T47D (cell line): ENCODE data around the gene FCHSD2.
"Not testable (repeated sequence)": the region's sequence is repeated elsewhere in the genome, so short reads cannot be mapped to it uniquely, and the experiment has no call there.

ENCODE experiments used
- DNase-seq, 2 experiments: peaks; one replicate each; pipeline versions ENCODE4 v3.0.0 to v3.0.0-alpha.2; 2011 to 2012; ENCODE audit warnings: low read depth in 1 of 2, low spot score in 1 of 2
- JUND ChIP-seq: IDR thresholded peaks from 2 replicates; pipeline ENCODE4 v1.6.1; 2012; ENCODE audit warnings: low read depth
- in situ Hi-C: cut with HindIII; loops from 2 replicates; pipeline ENCODE4 v1.10.0; 2016; ENCODE audit warnings: low sequenced_read_pairs, low pct_unique_long_range_greater_than_20kb

Gene FCHSD2

DNA sequence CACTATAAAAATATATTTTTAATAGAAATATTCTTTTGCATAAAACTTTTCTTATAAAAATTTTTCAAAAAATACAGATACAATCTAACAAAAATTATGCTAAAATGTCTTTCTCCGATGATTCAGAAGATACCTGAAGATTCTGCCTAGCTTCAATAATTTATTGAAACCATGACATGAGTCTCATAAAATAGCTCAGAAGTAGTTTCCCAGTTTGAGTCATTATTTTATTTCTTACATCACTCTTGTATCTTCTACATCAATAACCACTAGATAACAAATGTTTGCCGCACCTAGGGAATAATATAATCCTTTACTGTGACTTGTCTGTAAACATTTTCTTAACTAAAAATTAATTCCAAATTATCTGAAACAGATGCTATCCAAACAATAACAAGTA lies 158.6 kb downstream of the FCHSD2 start:
- no peak for TF ChIP-seq JUND
- in situ Hi-C loops = no loop called here
- no peak for DNase-seq

DNA sequence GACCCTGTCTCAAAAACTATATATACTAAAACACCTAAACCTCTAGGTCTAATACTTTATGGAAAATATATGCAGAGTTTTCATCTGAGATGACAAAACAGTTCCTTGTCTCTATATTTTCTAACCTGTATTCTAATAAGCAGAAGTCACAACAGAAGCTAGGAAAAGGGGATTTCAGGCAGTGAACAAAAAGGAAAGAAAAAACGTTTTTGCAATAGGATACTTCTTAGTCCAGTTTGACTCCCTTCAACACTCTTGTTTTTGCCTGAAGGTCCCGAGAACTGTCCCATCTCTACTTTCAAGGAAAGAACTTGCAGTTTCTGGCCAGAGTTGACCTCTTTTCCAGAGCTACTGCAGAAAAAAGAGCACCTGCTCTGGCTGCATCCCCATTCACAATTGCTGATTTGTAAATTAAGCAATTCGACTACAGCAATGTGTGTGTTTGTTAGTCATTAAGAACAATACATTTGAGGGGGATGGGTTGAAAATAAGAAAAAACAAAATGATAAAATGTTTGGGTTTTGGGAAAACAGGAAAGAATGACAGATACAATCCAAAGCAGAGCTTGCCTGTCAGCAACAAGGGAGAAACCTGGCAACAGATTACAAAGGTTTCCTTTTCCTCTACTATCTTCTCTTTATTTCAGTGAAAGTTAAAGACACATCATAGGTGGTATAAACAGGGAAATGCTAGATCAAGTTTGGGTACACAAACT lies 160.0 kb downstream of the FCHSD2 start:
- no peak for DNase-seq
- in situ Hi-C loops = no loop called here
- TF ChIP-seq JUND = no peak

DNA sequence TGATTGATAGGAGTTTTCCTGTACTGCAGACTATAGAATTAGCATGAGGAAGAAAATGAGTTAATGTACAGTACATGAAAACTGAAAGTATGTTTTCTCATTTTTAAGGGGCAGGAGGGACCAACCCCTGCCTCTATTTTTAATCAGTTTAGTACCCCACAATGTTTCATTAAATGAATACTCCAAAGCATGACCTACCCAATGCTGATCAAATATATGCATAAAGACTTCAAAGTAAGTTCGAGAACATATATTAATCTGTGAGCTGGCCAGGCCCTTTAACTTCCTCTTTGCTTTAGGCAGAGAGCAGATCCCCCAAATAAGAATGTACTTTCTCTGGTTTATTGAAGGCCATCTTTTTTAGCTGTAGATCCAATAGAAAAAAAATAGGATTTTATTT lies 161.0 kb downstream of the FCHSD2 start:
- no peak for TF ChIP-seq JUND
- in situ Hi-C loops = no loop called here
- DNase-seq = no peak

DNA sequence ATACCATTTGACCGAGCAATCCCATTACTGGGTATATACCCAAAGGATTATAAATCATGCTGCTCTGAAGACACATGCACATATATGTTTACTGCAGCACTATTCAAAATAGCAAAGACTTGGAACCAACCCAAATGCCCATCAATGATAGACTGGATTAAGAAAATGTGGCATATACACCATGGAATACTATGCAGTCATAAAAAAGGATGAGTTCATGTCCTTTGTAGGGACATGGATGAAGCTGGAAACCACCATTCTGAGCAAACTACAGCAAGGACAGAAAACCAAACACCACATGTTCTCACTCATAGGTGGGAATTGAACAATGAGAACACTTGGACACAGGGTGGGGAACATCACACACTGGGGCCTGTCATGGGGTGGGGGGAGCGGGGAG lies 164.3 kb downstream of the FCHSD2 start:
- DNase-seq, in situ Hi-C loops: not testable (repeated sequence)

DNA sequence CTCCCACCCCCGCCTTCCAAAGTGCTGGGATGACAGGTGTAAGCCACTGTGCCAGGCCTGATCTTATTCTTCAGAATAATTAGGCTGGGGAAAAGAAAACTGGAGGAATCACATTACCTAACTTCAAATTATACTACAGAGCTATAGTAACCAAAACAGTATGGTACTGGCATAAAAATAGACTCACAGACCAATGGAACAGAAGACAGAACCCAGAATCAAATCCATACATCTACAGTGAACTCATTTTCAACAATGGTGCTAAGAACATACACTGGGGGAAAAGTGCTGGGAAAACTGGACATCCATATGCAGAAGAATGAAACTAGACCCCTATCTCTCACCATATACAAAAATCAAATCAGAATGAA lies 165.6 kb downstream of the FCHSD2 start:
- in situ Hi-C loops, DNase-seq: not testable (repeated sequence)

DNA sequence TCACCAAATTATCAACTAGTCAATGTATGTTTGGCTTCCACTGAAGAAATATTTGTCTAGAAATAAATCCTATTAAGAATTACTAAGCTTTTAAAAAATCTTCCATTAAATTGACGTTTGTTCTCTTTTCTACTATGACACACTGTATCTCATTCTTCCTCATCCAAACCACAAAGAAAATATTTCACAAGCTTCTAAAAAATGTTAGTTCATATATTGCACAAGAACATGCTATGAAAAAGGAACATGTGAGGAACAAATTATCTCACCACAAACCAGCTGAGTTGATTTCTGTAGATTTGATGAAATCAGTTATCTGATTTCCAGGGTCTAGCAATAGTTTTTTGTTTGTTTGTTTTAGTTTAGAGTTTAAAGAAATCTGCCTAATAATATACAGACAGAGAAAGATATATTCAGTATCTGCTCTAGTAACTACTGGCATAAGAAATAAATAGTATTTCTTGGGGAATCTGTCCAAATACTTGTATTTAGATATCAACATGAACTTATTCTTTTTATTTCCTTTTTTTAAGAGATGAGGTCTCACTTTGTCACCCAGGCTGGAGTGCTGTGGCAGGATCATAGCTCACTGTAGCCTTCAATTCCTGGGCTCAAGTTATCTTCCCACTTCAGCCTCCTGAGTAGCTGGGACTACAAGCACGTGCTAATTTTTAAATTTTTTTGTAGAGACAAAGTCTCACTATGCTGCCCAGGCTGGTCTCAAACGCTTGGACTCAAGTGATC lies 166.2 kb downstream of the FCHSD2 start:
- no peak for DNase-seq
- in situ Hi-C loops = no loop called here
- TF ChIP-seq JUND = no peak

DNA sequence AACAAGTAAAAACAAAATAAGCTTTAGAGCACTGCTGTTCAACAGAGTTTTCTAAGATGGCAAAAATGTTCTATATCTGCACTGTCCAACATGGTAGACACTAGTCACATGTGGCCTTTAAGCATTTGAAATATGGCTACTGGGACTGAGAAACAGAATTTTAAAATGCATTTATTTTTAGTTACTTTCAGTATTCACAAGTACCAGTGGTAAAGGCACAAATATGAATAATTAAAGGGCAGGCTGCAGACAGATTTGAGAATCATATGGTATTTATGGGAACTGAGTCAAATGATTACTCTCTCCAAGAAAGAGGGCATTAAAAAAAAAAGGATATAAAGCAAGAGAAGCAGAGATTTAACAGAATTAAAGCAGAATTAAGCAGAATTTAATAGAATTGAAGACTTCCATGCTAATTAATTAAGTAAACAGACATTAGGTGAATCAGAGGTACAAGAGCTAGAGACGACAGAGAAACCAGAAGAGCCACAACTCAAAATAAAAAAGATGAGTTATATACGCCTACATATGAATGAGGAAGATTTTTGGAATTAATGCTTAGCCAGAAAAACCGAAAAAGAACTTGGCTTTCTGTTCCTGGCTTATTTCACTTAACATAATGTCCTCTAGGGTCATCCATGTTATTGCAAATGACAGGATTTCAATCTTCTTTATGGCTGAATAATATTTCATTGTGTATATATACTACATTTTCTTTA lies 167.5 kb downstream of the FCHSD2 start:
- in situ Hi-C loops = no loop called here
- DNase-seq = no peak
- TF ChIP-seq JUND = no peak

DNA sequence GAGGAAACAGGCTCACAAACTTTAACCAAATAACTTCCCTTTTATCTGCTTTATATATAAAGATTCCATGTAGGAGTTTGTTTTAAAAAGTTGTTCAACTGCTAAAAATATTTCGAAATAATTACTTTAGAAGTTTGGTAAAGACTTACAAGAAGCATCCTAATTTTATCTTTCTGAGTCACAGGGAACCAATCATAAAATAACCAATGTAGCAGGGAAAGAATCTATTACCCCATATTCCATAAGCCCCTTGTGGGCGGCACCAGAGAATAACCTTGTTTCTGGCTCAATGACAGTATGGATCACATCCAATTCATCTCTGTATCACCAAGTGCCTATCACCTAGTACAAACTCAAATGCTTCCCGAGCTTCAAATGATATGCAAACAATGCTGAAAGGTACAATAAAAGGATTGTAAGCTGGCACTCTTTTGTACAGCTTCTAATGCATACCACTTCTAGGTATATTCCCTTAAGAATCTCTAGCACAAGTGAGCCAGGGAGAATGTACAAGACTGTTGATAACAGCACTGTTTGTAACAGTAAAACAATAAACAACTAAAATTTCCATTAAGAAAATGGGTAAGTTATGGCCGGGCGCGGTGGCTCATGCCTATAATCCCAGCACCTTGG lies 169.5 kb downstream of the FCHSD2 start:
- in situ Hi-C loops = no loop called here
- DNase-seq = no peak
- no peak for TF ChIP-seq JUND

DNA sequence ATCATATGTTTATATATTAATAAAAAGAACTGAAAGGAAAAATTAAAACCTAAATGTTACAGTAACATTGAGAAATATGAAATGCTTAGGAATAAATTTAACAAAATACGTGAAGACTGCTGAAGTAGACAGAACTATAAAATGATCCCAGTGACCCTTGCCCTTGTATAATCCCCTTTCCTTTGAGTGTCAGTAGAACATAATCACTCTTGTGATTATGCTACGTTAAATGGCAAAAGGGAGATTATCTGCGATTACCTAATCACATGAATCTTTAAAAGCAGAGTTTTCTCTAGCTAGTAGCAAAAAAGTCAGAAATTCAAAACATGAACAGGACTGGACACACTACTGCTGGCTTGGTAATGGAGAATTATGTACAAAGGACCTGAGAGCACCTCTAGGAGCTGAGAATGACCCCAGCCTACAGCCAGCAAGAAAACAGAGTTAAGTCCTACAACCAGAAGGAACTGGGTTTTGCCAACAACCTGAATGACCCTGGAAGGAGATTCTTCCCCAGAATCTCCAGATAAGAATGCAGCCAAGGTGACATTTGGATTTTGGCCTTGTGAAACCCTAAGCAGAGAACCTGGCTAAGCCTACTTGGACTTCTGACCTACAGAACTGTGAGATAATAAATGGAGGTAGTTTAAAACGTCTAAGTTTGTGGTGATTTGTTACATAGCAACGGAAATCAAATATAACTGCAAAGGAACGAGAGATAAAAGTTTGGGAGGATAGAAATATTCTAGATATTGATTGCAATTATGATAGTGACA lies 170.7 kb downstream of the FCHSD2 start:
- no peak for DNase-seq
- in situ Hi-C loops = no loop called here
- TF ChIP-seq JUND = no peak

DNA sequence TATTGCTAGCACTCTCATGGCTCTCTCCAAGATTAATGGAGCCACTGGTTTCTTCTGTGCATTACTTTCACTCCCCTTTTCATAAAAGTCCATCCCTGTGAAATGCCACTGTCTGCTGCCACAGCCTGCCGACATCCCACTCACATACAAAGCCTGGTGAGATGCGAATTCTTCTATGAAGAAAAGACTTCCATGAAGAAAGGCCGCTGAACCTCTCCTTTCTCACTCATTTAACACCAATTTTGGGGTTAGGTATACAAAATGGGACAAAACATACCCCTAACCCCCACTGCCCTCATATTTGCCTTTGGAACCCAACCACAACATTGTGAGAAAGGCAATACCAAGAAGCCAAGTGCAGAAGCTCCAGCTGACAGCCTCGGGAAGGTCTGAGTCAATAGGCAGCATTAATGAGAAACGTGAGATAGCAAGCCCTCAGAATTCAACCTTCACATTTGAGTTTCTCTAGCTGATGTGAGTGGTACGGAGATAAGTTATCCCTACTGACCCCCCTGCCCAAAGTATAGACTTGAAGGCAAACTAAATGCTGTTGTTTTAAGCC lies 171.5 kb downstream of the FCHSD2 start:
- DNase-seq = no peak
- no peak for TF ChIP-seq JUND
- in situ Hi-C loops = no loop called here

DNA sequence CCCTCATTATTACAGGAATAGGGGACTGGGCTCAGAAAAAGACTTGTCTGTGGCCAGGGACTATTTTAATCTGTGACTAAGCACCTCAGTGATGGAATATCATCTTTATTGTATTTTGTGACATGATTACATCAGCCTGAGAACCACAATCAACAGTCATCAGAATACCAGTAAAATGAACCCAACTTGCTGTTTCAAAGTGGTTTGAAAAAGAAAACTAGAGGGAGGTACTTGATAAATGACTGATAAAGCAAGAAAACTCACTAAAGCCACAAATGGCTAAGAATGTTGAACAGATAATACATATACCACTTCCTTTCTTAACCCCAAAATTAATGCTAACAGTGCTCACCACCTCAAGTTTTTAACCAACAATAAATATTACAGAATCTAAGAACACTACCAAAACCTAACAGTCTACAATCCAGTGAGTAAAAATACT lies 172.2 kb downstream of the FCHSD2 start:
- in situ Hi-C loops = no loop called here
- no peak for DNase-seq
- no peak for TF ChIP-seq JUND

DNA sequence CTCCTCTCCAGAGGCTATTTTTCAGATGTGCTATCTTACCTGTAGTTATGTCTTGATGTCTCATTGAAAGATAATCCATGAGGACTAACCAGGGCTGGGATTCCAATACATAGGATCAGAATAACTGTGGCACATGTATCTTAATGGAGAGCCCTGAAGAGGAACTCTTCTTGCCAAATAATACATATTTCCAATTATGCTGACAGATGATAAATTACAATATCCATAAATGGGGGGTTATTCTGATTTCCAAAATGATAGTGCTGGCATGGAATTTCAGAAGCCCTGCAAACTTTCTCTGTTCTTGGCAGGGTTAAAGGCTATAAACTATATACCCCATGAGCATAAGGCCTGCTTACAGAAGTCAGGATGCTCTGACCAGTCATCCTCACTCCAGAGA lies 173.7 kb downstream of the FCHSD2 start:
- in situ Hi-C loops = no loop called here
- TF ChIP-seq JUND = no peak
- no peak for DNase-seq
